ENCODE data around the gene GARS1.

GARS1 gene

GRCh38 chr7:30682212-30683083 lies 87.8 kb downstream of the GARS1 start, which contains the start of gene CRHR2:
CRHR2 (minus strand) TSS chr7:30682456; CDS start chr7:30682280, 176 bp downstream.
- DNase-seq (ENCODE audit: low spot score): no peak

- no peak for DNase-seq (ENCODE audit: low spot score)
Observed at GRCh38 chr7:30683306-30683705, 88.6 kb downstream of the GARS1 start.

Data from cerebellar cortex (tissue), 1 donor.